Keratinocyte (primary cell): ENCODE data around the gene SOAT1. TPM values are rescaled to one million over a fixed set of nuclear protein-coding genes. Genes with fewer than 3 reads are reported as not detected.

Experiments
- DNase-seq: peaks from one replicate; pipeline ENCODE4 v3.0.0-alpha.2; 2011; ENCODE audit warnings: low read depth, missing footprints, low spot score
- FAIRE-seq: peaks from 2 replicates; lab custom pipeline; 2011; peaks lifted over from hg19 to GRCh38; lab: Jason Lieb, UNC
- H2AFZ ChIP-seq: 2 replicates; pipeline ENCODE4 v1.6.0; 2012; ENCODE audit warnings: low read length, control low read depth, inconsistent platforms; ENCODE audit not compliant: control insufficient read depth
- H3K27ac ChIP-seq: 2 replicates; pipeline ENCODE4 v1.5.1; 2011; ENCODE audit warnings: low read length; ENCODE audit not compliant: control insufficient read depth, insufficient read depth
- H3K27me3 ChIP-seq: 3 replicates; pipeline ENCODE4 v1.6.0; 2011; ENCODE audit warnings: low read length; ENCODE audit not compliant: control insufficient read depth, insufficient read depth; ENCODE audit errors: extremely low read depth
- H3K36me3 ChIP-seq, 2 experiments: 2 replicates in 1 of 2; 3 replicates in 1 of 2; pipeline ENCODE4 v1.5.1; 2011; ENCODE audit warnings: low read length in 2 of 2, mild to moderate bottlenecking in 1 of 2; ENCODE audit not compliant: control insufficient read depth in 2 of 2, insufficient read depth in 2 of 2; ENCODE audit errors: extremely low read depth in 1 of 2
- H3K4me1 ChIP-seq: 3 replicates; pipeline ENCODE4 v1.5.1; 2011; ENCODE audit warnings: low read length; ENCODE audit not compliant: control insufficient read depth, insufficient read depth; ENCODE audit errors: extremely low read depth
- H3K4me2 ChIP-seq: 3 replicates; pipeline ENCODE4 v1.6.0; 2011; ENCODE audit warnings: low read depth, low read length; ENCODE audit not compliant: control insufficient read depth, insufficient read depth; ENCODE audit errors: extremely low read depth
- H3K4me3 ChIP-seq, 3 experiments: fragments of 200-600 bp in 1 of 3; sonication (generic) in 1 of 3; 2 replicates in 2 of 3; 3 replicates in 1 of 3; pipeline ENCODE4 v1.5.1; 2011 to 2016; ENCODE audit warnings: low read length in 3 of 3, mild to moderate bottlenecking in 3 of 3, control low read depth in 2 of 3, inconsistent platforms in 1 of 3, low read depth in 1 of 3, mixed read lengths in 1 of 3, mixed run types in 1 of 3, moderate library complexity in 1 of 3; ENCODE audit not compliant: control insufficient read depth in 2 of 3, insufficient read depth in 2 of 3; ENCODE audit errors: extremely low read depth in 1 of 3
- H3K79me2 ChIP-seq: 2 replicates; pipeline ENCODE4 v1.6.0; 2012; ENCODE audit warnings: low read length; ENCODE audit not compliant: control insufficient read depth, insufficient read depth
- H3K9ac ChIP-seq: 3 replicates; pipeline ENCODE4 v1.6.0; 2011; ENCODE audit warnings: low read length; ENCODE audit not compliant: control insufficient read depth, insufficient read depth; ENCODE audit errors: extremely low read depth
- H3K9me1 ChIP-seq: 3 replicates; pipeline ENCODE4 v1.6.0; 2011; ENCODE audit warnings: low read length; ENCODE audit not compliant: control insufficient read depth, insufficient read depth; ENCODE audit errors: extremely low read depth
- H3K9me3 ChIP-seq: 2 replicates; pipeline ENCODE4 v1.5.1; 2012; ENCODE audit warnings: low read depth, low read length; ENCODE audit not compliant: control insufficient read depth
- H4K20me1 ChIP-seq: 3 replicates; pipeline ENCODE4 v1.6.0; 2011; ENCODE audit warnings: low read length; ENCODE audit not compliant: control insufficient read depth, insufficient read depth; ENCODE audit errors: extremely low read depth
- EZH2 ChIP-seq: IDR thresholded peaks from one replicate; pipeline ENCODE4 v1.6.1; 2012; ENCODE audit warnings: inconsistent platforms, mild to moderate bottlenecking, low read length, moderate library complexity
- dilution Hi-C: fragments of 300-500 bp; cut with MboI; formaldehyde crosslinking; loops from one replicate; pipeline ENCODE4 v1.7.0; 2020; ENCODE audit warnings: low sequenced_read_pairs; ENCODE audit not compliant: extremely low pct_ligation_motif_present
- polyA plus RNA-seq, 5 experiments: library from polyadenylated mRNA; depleted of rRNA in 3 of 5; stranded (reverse) in 3 of 5; stranded (forward) in 1 of 5; unstranded in 1 of 5; fragments of >200 nt; gene quantifications; 1 replicate in 1 of 5; 2 replicates in 3 of 5; 3 replicates in 1 of 5; pipeline versions ENCODE4 v1.2.1 to v1.2.3, GENCODE V29; 2011 to 2012; ENCODE audit warnings: missing spikeins in 2 of 5, low read depth in 1 of 5, low replicate concordance in 1 of 5
- TF ChIP-seq, protein P1 (sequence below), 3 experiments: IDR thresholded peaks in 1 of 3; conservative IDR thresholded peaks in 1 of 3; optimal IDR thresholded peaks in 1 of 3; 2 replicates in 2 of 3; 3 replicates in 1 of 3; pipeline versions ENCODE3 to v1.5.1; 2011; ENCODE audit warnings: low read length in 3 of 3, mild to moderate bottlenecking in 3 of 3, moderate library complexity in 2 of 3, control low read depth in 1 of 3, inconsistent platforms in 1 of 3; ENCODE audit not compliant: insufficient read depth in 2 of 3; ENCODE audit errors: extremely low read depth in 1 of 3

The SOAT1 gene
- polyA plus RNA-seq, 1 donor (not counting 4 experiments of a cell fraction or from before 2014, with no cell fraction given), result 62.9 TPM

DNA sequence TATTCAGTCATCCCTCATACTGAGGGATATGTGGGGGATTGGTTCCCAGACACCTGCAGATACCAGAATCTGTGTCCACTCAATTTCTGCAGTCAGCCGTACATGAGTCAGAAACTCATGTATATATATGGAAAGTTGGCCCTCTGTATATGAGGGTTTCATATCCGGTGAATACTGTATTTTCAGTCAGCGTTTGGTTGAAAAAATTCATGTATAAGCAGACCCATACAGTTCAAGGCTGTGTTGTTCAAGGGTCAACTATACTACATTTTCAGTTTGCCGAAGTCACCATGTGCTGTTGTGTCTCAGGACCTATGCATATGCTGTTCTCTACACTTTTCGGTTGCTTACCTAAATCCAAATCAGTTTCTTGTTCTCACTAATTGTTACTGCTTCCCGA lies 82.6 kb downstream of the SOAT1 start:
- Histone ChIP-seq H3K27ac (no peak overlapping the region), H3K27me3 (no peaks in the 10 kb centered on the region), H2AFZ (no peak overlapping the region), H3K9me1 (no peaks in the 10 kb centered on the region), H3K4me1 (no peaks in the 10 kb centered on the region), H3K4me3 (no peak overlapping the region), H3K79me2 (no peaks in the 10 kb centered on the region), H3K4me2 (no peak overlapping the region), H3K9ac (no peak overlapping the region), H4K20me1 (no peaks in the 10 kb centered on the region), H3K9me3 (no peaks in the 10 kb centered on the region), H3K36me3 (no peaks in the 10 kb centered on the region)
- dilution Hi-C loops, result no loop called here
- DNase-seq (no peak), FAIRE-seq (no peak)
- no peak for TF ChIP-seq EZH2
- TF ChIP-seq, protein P1, sequence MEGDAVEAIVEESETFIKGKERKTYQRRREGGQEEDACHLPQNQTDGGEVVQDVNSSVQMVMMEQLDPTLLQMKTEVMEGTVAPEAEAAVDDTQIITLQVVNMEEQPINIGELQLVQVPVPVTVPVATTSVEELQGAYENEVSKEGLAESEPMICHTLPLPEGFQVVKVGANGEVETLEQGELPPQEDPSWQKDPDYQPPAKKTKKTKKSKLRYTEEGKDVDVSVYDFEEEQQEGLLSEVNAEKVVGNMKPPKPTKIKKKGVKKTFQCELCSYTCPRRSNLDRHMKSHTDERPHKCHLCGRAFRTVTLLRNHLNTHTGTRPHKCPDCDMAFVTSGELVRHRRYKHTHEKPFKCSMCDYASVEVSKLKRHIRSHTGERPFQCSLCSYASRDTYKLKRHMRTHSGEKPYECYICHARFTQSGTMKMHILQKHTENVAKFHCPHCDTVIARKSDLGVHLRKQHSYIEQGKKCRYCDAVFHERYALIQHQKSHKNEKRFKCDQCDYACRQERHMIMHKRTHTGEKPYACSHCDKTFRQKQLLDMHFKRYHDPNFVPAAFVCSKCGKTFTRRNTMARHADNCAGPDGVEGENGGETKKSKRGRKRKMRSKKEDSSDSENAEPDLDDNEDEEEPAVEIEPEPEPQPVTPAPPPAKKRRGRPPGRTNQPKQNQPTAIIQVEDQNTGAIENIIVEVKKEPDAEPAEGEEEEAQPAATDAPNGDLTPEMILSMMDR (optimal IDR thresholded peaks at IDR 0.05 in 1 of 3, IDR thresholded peaks at IDR 0.05 in 1 of 3, conservative IDR thresholded peaks at IDR 0.05 in 1 of 3; ENCODE audit: extremely low read depth in 1 of 3, insufficient read depth in 2 of 3, low read length in 3 of 3), result no peak

GRCh38 chr1:179380299-179380698 lies 86.7 kb downstream of the SOAT1 start:
- H4K20me1 ChIP-seq, result no peaks in the 10 kb centered on the region
- dilution Hi-C loops, result no loop called here
- H3K79me2 ChIP-seq, result no peaks in the 10 kb centered on the region
- H3K4me1 ChIP-seq, result no peaks in the 10 kb centered on the region
- FAIRE-seq, result no peak
- no peaks in the 10 kb centered on the region for H3K9me3 ChIP-seq
- H3K27me3 ChIP-seq, result no peaks in the 10 kb centered on the region
- H3K36me3 ChIP-seq, result no peaks in the 10 kb centered on the region
- no peak overlapping the region for H3K4me3 ChIP-seq
- no peak overlapping the region for H2AFZ ChIP-seq
- TF ChIP-seq EZH2, result no peak
- TF ChIP-seq, protein P1 (optimal IDR thresholded peaks at IDR 0.05 in 1 of 3, IDR thresholded peaks at IDR 0.05 in 1 of 3, conservative IDR thresholded peaks at IDR 0.05 in 1 of 3; ENCODE audit: extremely low read depth in 1 of 3, insufficient read depth in 2 of 3, low read length in 3 of 3), result no peak
- no peaks in the 10 kb centered on the region for H3K9me1 ChIP-seq
- no peak overlapping the region for H3K4me2 ChIP-seq
- H3K27ac ChIP-seq, result no peak overlapping the region
- H3K9ac ChIP-seq, result no peak overlapping the region
- no peak for DNase-seq
